H1 (cell line): ENCODE results near the gene NLN. TPM values are rescaled to one million over a fixed set of nuclear protein-coding genes. Genes with fewer than 3 reads are reported as not detected.

Experiments used
- CTCF ChIA-PET: fragments of 300-600 bp; sonication (Branson Sonifier 250); formaldehyde crosslinking; loops from one replicate; lab custom pipeline; 2021; ENCODE audit not compliant: partially characterized antibody; lab: Charles Lee
- POLR2A ChIA-PET: fragments of 300-600 bp; sonication (Branson Sonifier 250); formaldehyde crosslinking; loops from one replicate; lab custom pipeline; 2021; ENCODE audit warnings: inconsistent platforms; ENCODE audit not compliant: partially characterized antibody; lab: Charles Lee
- DNase-seq, 2 experiments: peaks; one replicate each; pipeline versions ENCODE4 v3.0.0 to v3.0.0-alpha.2; 2010 to 2022; ENCODE audit warnings: low spot score in 2 of 2, low read depth in 1 of 2, mixed read lengths in 1 of 2
- FAIRE-seq: peaks from 2 replicates; lab custom pipeline; 2011; peaks lifted over from hg19 to GRCh38; lab: Jason Lieb, UNC
- H2AFZ ChIP-seq: 2 replicates; pipeline ENCODE4 v1.8.1; 2012; ENCODE audit warnings: low read length, inconsistent platforms
- H2AK5ac ChIP-seq: 2 replicates; pipeline ENCODE4 v1.6.1; 2013; ENCODE audit warnings: low read depth, low read length
- H2BK120ac ChIP-seq: replicated peaks from 2 replicates; pipeline ENCODE3; 2013; ENCODE audit warnings: low read depth, low read length, inconsistent platforms
- H2BK12ac ChIP-seq: 2 replicates; pipeline ENCODE4 v1.6.1; 2013; ENCODE audit warnings: low read depth, low read length
- H2BK15ac ChIP-seq: 2 replicates; pipeline ENCODE4 v1.6.1; 2013; ENCODE audit warnings: low read length
- H2BK20ac ChIP-seq: 2 replicates; pipeline ENCODE4 v1.6.1; 2013; ENCODE audit warnings: low read length
- H2BK5ac ChIP-seq: 2 replicates; pipeline ENCODE4 v1.6.1; 2013; ENCODE audit warnings: low read depth, low read length
- H3K14ac ChIP-seq: 2 replicates; pipeline ENCODE4 v1.6.1; 2013; ENCODE audit warnings: inconsistent platforms; ENCODE audit not compliant: insufficient read length
- H3K18ac ChIP-seq: 2 replicates; pipeline ENCODE4 v1.6.1; 2013; ENCODE audit warnings: low read length; ENCODE audit errors: extremely low read depth
- H3K23ac ChIP-seq: 2 replicates; pipeline ENCODE4 v1.6.1; 2013; ENCODE audit warnings: inconsistent platforms; ENCODE audit not compliant: insufficient read length
- H3K23me2 ChIP-seq: 2 replicates; pipeline ENCODE4 v1.6.1; 2013; ENCODE audit warnings: low read depth, low read length
- H3K27ac ChIP-seq: 2 replicates; pipeline ENCODE4 v1.6.1; 2011; ENCODE audit warnings: low read depth, low read length, inconsistent platforms
- H3K27me3 ChIP-seq, 4 experiments: replicated peaks in 1 of 4; 1 replicate in 1 of 4; 2 replicates in 3 of 4; pipeline versions ENCODE4 v1.6.1 to v1.8.1; 2011 to 2013; ENCODE audit warnings: low read length in 3 of 4, mild to moderate bottlenecking in 3 of 4, inconsistent platforms in 2 of 4, mixed read lengths in 2 of 4, moderate library complexity in 1 of 4; ENCODE audit not compliant: control insufficient read depth in 3 of 4, insufficient read depth in 3 of 4; ENCODE audit errors: extremely low read depth in 1 of 4
- H3K36me3 ChIP-seq, 4 experiments: 2 replicates each; pipeline versions ENCODE4 v1.6.1 to v1.8.1; 2011 to 2013; ENCODE audit warnings: mild to moderate bottlenecking in 4 of 4, low read length in 3 of 4, moderate library complexity in 2 of 4, control low read depth in 1 of 4, inconsistent platforms in 1 of 4; ENCODE audit not compliant: insufficient read depth in 4 of 4, control insufficient read depth in 2 of 4
- H3K4ac ChIP-seq: replicated peaks from 2 replicates; pipeline ENCODE3; 2013; ENCODE audit warnings: low read length, low read depth, mixed read lengths, inconsistent platforms; ENCODE audit not compliant: insufficient read length
- H3K4me1 ChIP-seq, 4 experiments: replicated peaks in 1 of 4; 1 replicate in 1 of 4; 2 replicates in 3 of 4; pipeline versions ENCODE4 v1.6.1 to v1.8.1; 2011 to 2013; ENCODE audit warnings: low read length in 3 of 4, inconsistent platforms in 2 of 4, mixed read lengths in 1 of 4; ENCODE audit not compliant: insufficient read depth in 4 of 4, control insufficient read depth in 3 of 4
- H3K4me2 ChIP-seq, 2 experiments: 2 replicates each; pipeline versions ENCODE4 v1.6.1 to v1.8.1; 2011 to 2013; ENCODE audit warnings: low read depth in 2 of 2, low read length in 2 of 2, control low read depth in 1 of 2, inconsistent platforms in 1 of 2, mild to moderate bottlenecking in 1 of 2; ENCODE audit not compliant: insufficient read depth in 1 of 2
- H3K4me3 ChIP-seq, 4 experiments: fragments of 200-600, 300-600 bp in 1 of 4; sonication (generic), shearing (Covaris generic), sonication (Bioruptor Twin) in 1 of 4; 2 replicates each; pipeline versions ENCODE4 v1.5.1 to v1.8.1; 2011 to 2016; ENCODE audit warnings: low read length in 4 of 4, low read depth in 3 of 4, control low read depth in 2 of 4, inconsistent platforms in 2 of 4, mild to moderate bottlenecking in 2 of 4, mixed read lengths in 1 of 4, moderate library complexity in 1 of 4; ENCODE audit not compliant: insufficient read depth in 2 of 4; ENCODE audit errors: extremely low read depth in 1 of 4
- H3K56ac ChIP-seq: replicated peaks from 2 replicates; pipeline ENCODE3; 2013; ENCODE audit warnings: low read depth, mild to moderate bottlenecking, mixed read lengths, low read length, inconsistent platforms; ENCODE audit not compliant: insufficient read length
- H3K79me1 ChIP-seq: 2 replicates; pipeline ENCODE4 v1.6.1; 2013; ENCODE audit warnings: low read depth, low read length, control low read depth
- H3K79me2 ChIP-seq, 2 experiments: 2 replicates each; pipeline versions ENCODE4 v1.6.1 to v1.8.1; 2012 to 2013; ENCODE audit warnings: low read length in 2 of 2, mild to moderate bottlenecking in 2 of 2, inconsistent platforms in 1 of 2; ENCODE audit not compliant: insufficient read depth in 2 of 2, control insufficient read depth in 1 of 2
- H3K9ac ChIP-seq, 4 experiments: replicated peaks in 1 of 4; 1 replicate in 1 of 4; 2 replicates in 3 of 4; pipeline versions ENCODE4 v1.6.1 to v1.8.1; 2011 to 2013; ENCODE audit warnings: low read depth in 3 of 4, low read length in 3 of 4, control low read depth in 2 of 4, mild to moderate bottlenecking in 2 of 4, moderate library complexity in 2 of 4, inconsistent platforms in 1 of 4; ENCODE audit errors: extremely low read depth in 1 of 4
- H3K9me3 ChIP-seq, 2 experiments: 2 replicates each; pipeline versions ENCODE4 v1.6.1 to v1.8.1; 2012 to 2013; ENCODE audit warnings: mild to moderate bottlenecking in 2 of 2, moderate library complexity in 2 of 2, control low read depth in 1 of 2, inconsistent platforms in 1 of 2, low read depth in 1 of 2, low read length in 1 of 2, mixed read lengths in 1 of 2; ENCODE audit not compliant: insufficient read depth in 2 of 2
- H4K20me1 ChIP-seq, 2 experiments: replicated peaks in 1 of 2; 2 replicates each; pipeline versions ENCODE3 to v1.8.1; 2011 to 2013; ENCODE audit warnings: inconsistent platforms in 2 of 2, low read length in 2 of 2, mild to moderate bottlenecking in 1 of 2; ENCODE audit not compliant: insufficient read depth in 2 of 2, control insufficient read depth in 1 of 2
- H4K5ac ChIP-seq: 2 replicates; pipeline ENCODE4 v1.6.1; 2013; ENCODE audit warnings: low read length, low read depth, mixed read lengths, inconsistent platforms; ENCODE audit not compliant: insufficient read length
- H4K8ac ChIP-seq: 2 replicates; pipeline ENCODE4 v1.8.0; 2013; ENCODE audit warnings: mild to moderate bottlenecking, moderate library complexity, low read length, inconsistent platforms; ENCODE audit not compliant: insufficient read depth; ENCODE audit errors: extremely low read depth
- H4K91ac ChIP-seq: replicated peaks from 2 replicates; pipeline ENCODE3; 2013; ENCODE audit warnings: low read length, mixed read lengths, inconsistent platforms; ENCODE audit not compliant: insufficient read length
- BACH1 ChIP-seq: IDR thresholded peaks from 2 replicates; pipeline ENCODE4 v1.6.1; 2012; ENCODE audit warnings: low read length, improper control_type of control experiment
- KDM4A ChIP-seq: IDR thresholded peaks from one replicate; pipeline ENCODE4 v1.7.1; 2012; ENCODE audit warnings: low read depth, mild to moderate bottlenecking, moderate library complexity, low read length, inconsistent platforms; ENCODE audit not compliant: severe bottlenecking
- POU5F1 ChIP-seq: IDR thresholded peaks from 2 replicates; pipeline ENCODE4 v1.6.1; 2011; ENCODE audit warnings: low read depth, mild to moderate bottlenecking, low read length, moderate library complexity
- RXRA ChIP-seq: IDR thresholded peaks from 2 replicates; pipeline ENCODE4 v1.6.1; 2011; ENCODE audit warnings: low read depth, mild to moderate bottlenecking, low read length, moderate library complexity; ENCODE audit not compliant: insufficient read depth
- ZNF274 ChIP-seq: IDR thresholded peaks from 2 replicates; pipeline ENCODE4 v1.7.0; 2012; ENCODE audit warnings: low read length, borderline replicate concordance; ENCODE audit errors: extremely low read depth
- polyA plus RNA-seq, 7 experiments: library from polyadenylated mRNA; depleted of rRNA in 3 of 7; stranded (reverse) in 5 of 7; unstranded in 2 of 7; fragments of >200 nt in 5 of 7; fragments of 200-250 nt in 2 of 7; gene quantifications; 1 replicate in 5 of 7; 2 replicates in 1 of 7; 4 replicates in 1 of 7; pipeline versions ENCODE4 v1.2.1 to v1.2.3, GENCODE V29; 2011 to 2013; ENCODE audit warnings: missing spikeins in 2 of 7, mixed read lengths in 2 of 7
- total RNA-seq: library from RNA; stranded (reverse); fragmentation: NEBNext Ultra II Directional; extraction: Animal tissue kit (Norgen Biotek cat#: 25700); gene quantifications from 2 replicates; pipeline ENCODE4 v1.2.1, GENCODE V29; 2021

Gene NLN
- total and polyA plus RNA-seq, 2 of the 8 experiments (the other 6 are each of a cell fraction or from before 2014, with no cell fraction given) = 46.7 to 192 TPM

- no peak overlapping the region for H2AK5ac ChIP-seq
- H3K27ac ChIP-seq = no peak overlapping the region
- TF ChIP-seq KDM4A (no peak), RXRA (no peak), BACH1 (no peak), POU5F1 (no peak), ZNF274 (no peak)
- H2AFZ ChIP-seq = no peak overlapping the region
- ChIA-PET POLR2A (no interaction called here), CTCF (no interaction called here)
- H3K9me3 ChIP-seq = no peaks in the 10 kb centered on the region
- DNase-seq (no peak), FAIRE-seq (no peak)
- no peak overlapping the region for H2BK5ac ChIP-seq
- no peak overlapping the region for H3K14ac ChIP-seq
- no peaks in the 10 kb centered on the region for H3K4me1 ChIP-seq
- no peak overlapping the region for H3K4ac ChIP-seq
- no peaks in the 10 kb centered on the region for H3K79me1 ChIP-seq
- no peak overlapping the region for H2BK12ac ChIP-seq
- no peaks in the 10 kb centered on the region for H3K23me2 ChIP-seq
- H3K27me3 ChIP-seq = no peaks in the 10 kb centered on the region
- no peak overlapping the region for H4K91ac ChIP-seq
- H3K56ac ChIP-seq = no peak overlapping the region
- no peaks in the 10 kb centered on the region for H3K36me3 ChIP-seq
- no peak overlapping the region for H4K5ac ChIP-seq
- no peak overlapping the region for H3K4me3 ChIP-seq
- H3K9ac ChIP-seq = no peak overlapping the region
- H2BK120ac ChIP-seq = no peak overlapping the region
- H3K18ac ChIP-seq = no peak overlapping the region
- H3K79me2 ChIP-seq = no peaks in the 10 kb centered on the region
- no peak overlapping the region for H2BK15ac ChIP-seq
- no peak overlapping the region for H3K4me2 ChIP-seq
- H2BK20ac ChIP-seq = no peak overlapping the region
- no peaks in the 10 kb centered on the region for H4K20me1 ChIP-seq
- H4K8ac ChIP-seq = no peak overlapping the region
- no peak overlapping the region for H3K23ac ChIP-seq
Observed at GRCh38 chr5:65855766-65856315, 133.8 kb downstream of the NLN start.
